IMR-90 (cell line): ENCODE data around the gene PLS1. TPM values are rescaled to one million over a fixed set of nuclear protein-coding genes. Genes with fewer than 3 reads are reported as not detected.

Experiments
- ATAC-seq: fragments of 200-7000 bp; cut with Tn5 transposase; 2 replicates; pipeline ENCODE4 v1.9.1; 2020; ENCODE audit warnings: low read depth, mild to moderate bottlenecking, moderate library complexity
- BruUV-seq: library from RNA; stranded (reverse); fragments of 400-500 nt; replicated peaks from 2 replicates; lab custom pipeline; 2021; lab: Mats Ljungman, UMichigan
- CTCF ChIA-PET: fragments of 300-600 bp; formaldehyde crosslinking; extraction: SDS; loops from one replicate; lab custom pipeline; 2021; ENCODE audit warnings: antibody characterized with exemption; lab: Yijun Ruan, JAX
- POLR2A ChIA-PET: fragments of 300-600 bp; sonication (Branson Sonifier 250); formaldehyde crosslinking; loops from one replicate; lab custom pipeline; 2022; ENCODE audit warnings: antibody characterized with exemption; ENCODE audit not compliant: unreplicated experiment; lab: Charles Lee
- DNase-seq: peaks from one replicate; pipeline ENCODE4 v3.0.0; 2013
- H2AFZ ChIP-seq: replicated peaks from 2 replicates; pipeline ENCODE3; 2013; ENCODE audit warnings: low read length, mild to moderate bottlenecking; ENCODE audit not compliant: poor library complexity
- H2AK5ac ChIP-seq: 2 replicates; pipeline ENCODE4 v1.6.1; 2013; ENCODE audit warnings: low read depth, low read length, inconsistent platforms
- H2AK9ac ChIP-seq: replicated peaks from 2 replicates; pipeline ENCODE3; 2013; ENCODE audit warnings: mild to moderate bottlenecking, low read depth, low read length, moderate library complexity; ENCODE audit not compliant: poor library complexity
- H2BK120ac ChIP-seq: 2 replicates; pipeline ENCODE4 v1.6.1; 2013; ENCODE audit warnings: low read depth, low read length, inconsistent platforms
- H2BK15ac ChIP-seq: 3 replicates; pipeline ENCODE4 v1.6.1; 2013; ENCODE audit warnings: low read depth, low read length, inconsistent platforms
- H2BK20ac ChIP-seq: 2 replicates; pipeline ENCODE4 v1.6.1; 2013; ENCODE audit warnings: low read depth, mild to moderate bottlenecking, inconsistent platforms, low read length, moderate library complexity
- H2BK5ac ChIP-seq: 2 replicates; pipeline ENCODE4 v1.6.1; 2013; ENCODE audit warnings: mild to moderate bottlenecking, low read depth, low read length, inconsistent platforms; ENCODE audit not compliant: poor library complexity, severe bottlenecking
- H3K14ac ChIP-seq: replicated peaks from 2 replicates; pipeline ENCODE4 v1.6.1; 2013; ENCODE audit warnings: low read depth, low read length, inconsistent platforms
- H3K18ac ChIP-seq: 2 replicates; pipeline ENCODE4 v1.6.1; 2013; ENCODE audit warnings: low read depth, low read length, control low read depth
- H3K23ac ChIP-seq: 2 replicates; pipeline ENCODE4 v1.6.1; 2013; ENCODE audit warnings: low read depth, low read length, inconsistent platforms
- H3K27ac ChIP-seq: 2 replicates; pipeline ENCODE4 v1.5.1; 2013; ENCODE audit warnings: mild to moderate bottlenecking, control low read depth, low read length; ENCODE audit not compliant: insufficient read depth
- H3K27me3 ChIP-seq: 2 replicates; pipeline ENCODE4 v1.6.1; 2013; ENCODE audit warnings: low read length; ENCODE audit not compliant: control insufficient read depth, insufficient read depth
- H3K36me3 ChIP-seq: 2 replicates; pipeline ENCODE4 v1.6.1; 2013; ENCODE audit warnings: low read length, mixed read lengths; ENCODE audit not compliant: control insufficient read depth, insufficient read depth
- H3K4ac ChIP-seq: 2 replicates; pipeline ENCODE4 v1.6.1; 2013; ENCODE audit warnings: low read depth, low read length, inconsistent platforms
- H3K4me1 ChIP-seq: 2 replicates; pipeline ENCODE4 v1.6.1; 2013; ENCODE audit warnings: low read length, mixed read lengths; ENCODE audit not compliant: control insufficient read depth, insufficient read depth
- H3K4me2 ChIP-seq: 2 replicates; pipeline ENCODE4 v1.6.1; 2013; ENCODE audit warnings: low read depth, mild to moderate bottlenecking, control low read depth, low read length, moderate library complexity
- H3K4me3 ChIP-seq: 2 replicates; pipeline ENCODE4 v1.5.1; 2013; ENCODE audit warnings: low read depth, mild to moderate bottlenecking, control low read depth, low read length, moderate library complexity; ENCODE audit not compliant: insufficient read depth
- H3K56ac ChIP-seq: 2 replicates; pipeline ENCODE4 v1.6.1; 2013; ENCODE audit warnings: low read length, inconsistent platforms; ENCODE audit not compliant: insufficient read depth; ENCODE audit errors: extremely low read depth
- H3K79me1 ChIP-seq, 2 experiments: 2 replicates each; pipeline ENCODE4 v1.6.1; 2013; ENCODE audit warnings: low read length in 2 of 2, inconsistent platforms in 1 of 2, low read depth in 1 of 2
- H3K9ac ChIP-seq: 2 replicates; pipeline ENCODE4 v1.6.1; 2013; ENCODE audit warnings: low read depth, low read length, control low read depth
- H3K9me1 ChIP-seq: 2 replicates; pipeline ENCODE4 v1.6.1; 2013; ENCODE audit warnings: low read length, inconsistent platforms; ENCODE audit not compliant: insufficient read depth
- H3K9me3 ChIP-seq: 2 replicates; pipeline ENCODE4 v1.6.1; 2013; ENCODE audit warnings: low read length; ENCODE audit not compliant: control insufficient read depth, insufficient read depth
- H4K20me1 ChIP-seq: 2 replicates; pipeline ENCODE4 v1.6.1; 2013; ENCODE audit warnings: low read length, inconsistent platforms; ENCODE audit not compliant: insufficient read depth
- H4K5ac ChIP-seq: 2 replicates; pipeline ENCODE4 v1.6.1; 2013; ENCODE audit warnings: mild to moderate bottlenecking, low read depth, low read length, control low read depth
- H4K8ac ChIP-seq, 2 experiments: 2 replicates each; pipeline ENCODE4 v1.6.1; 2013; ENCODE audit warnings: low read depth in 2 of 2, low read length in 2 of 2, control low read depth in 1 of 2, inconsistent platforms in 1 of 2
- H4K91ac ChIP-seq: 2 replicates; pipeline ENCODE4 v1.6.1; 2013; ENCODE audit warnings: low read depth, low read length, inconsistent platforms; ENCODE audit not compliant: insufficient read depth
- BHLHE40 ChIP-seq: fragments of 150-350 bp; IDR thresholded peaks from 2 replicates; pipeline ENCODE4 v1.6.1; 2016; ENCODE audit warnings: mild to moderate bottlenecking, low read depth, low read length
- CHD1 ChIP-seq: IDR thresholded peaks from 2 replicates; pipeline ENCODE4 v1.6.1; 2012; ENCODE audit warnings: low read depth, low read length, improper control_type of control experiment
- MAFK ChIP-seq: IDR thresholded peaks from 2 replicates; pipeline ENCODE4 v1.6.1; 2012; ENCODE audit warnings: low read depth, low read length, improper control_type of control experiment
- MAZ ChIP-seq: IDR thresholded peaks from 2 replicates; pipeline ENCODE4 v1.6.1; 2012; ENCODE audit warnings: low read depth, mild to moderate bottlenecking, low read length, improper control_type of control experiment, moderate library complexity, borderline replicate concordance
- MXI1 ChIP-seq: IDR thresholded peaks from 2 replicates; pipeline ENCODE4 v1.6.1; 2012; ENCODE audit warnings: low read depth, mild to moderate bottlenecking, low read length, moderate library complexity, borderline replicate concordance
- POLR2A ChIP-seq: IDR thresholded peaks from 2 replicates; pipeline ENCODE4 v1.6.1; 2012; ENCODE audit warnings: mild to moderate bottlenecking, low read depth, low read length
- RAD21 ChIP-seq: IDR thresholded peaks from 2 replicates; pipeline ENCODE4 v1.6.1; 2012; ENCODE audit warnings: low read length, improper control_type of control experiment
- RCOR1 ChIP-seq: IDR thresholded peaks from 2 replicates; pipeline ENCODE4 v1.6.1; 2012; ENCODE audit warnings: mild to moderate bottlenecking, low read length, improper control_type of control experiment; ENCODE audit not compliant: insufficient replicate concordance
- RFX5 ChIP-seq: IDR thresholded peaks from 2 replicates; pipeline ENCODE4 v1.8.0; 2012; ENCODE audit warnings: low read depth, mild to moderate bottlenecking, low read length, moderate library complexity
- SMC3 ChIP-seq: fragments of 150-350 bp; IDR thresholded peaks from 2 replicates; pipeline ENCODE4 v1.6.1; 2016; ENCODE audit warnings: low read depth, mild to moderate bottlenecking, antibody characterized with exemption, low read length, moderate library complexity
- USF2 ChIP-seq: fragments of 150-350 bp; IDR thresholded peaks from 2 replicates; pipeline ENCODE4 v1.6.1; 2017; ENCODE audit warnings: mild to moderate bottlenecking, antibody characterized with exemption, low read length, low read depth
- WGBS, 2 experiments: methylation state at CpG; one replicate each; pipeline versions ENCODE4 v1.1.5 to v1.1.7; 2013; ENCODE audit warnings: missing lambda C conversion rate in 2 of 2; ENCODE audit not compliant: insufficient read length in 1 of 2; ENCODE audit errors: extremely low coverage in 2 of 2; 5-methylcytosine and 5-hydroxymethylcytosine counted together
- dilution Hi-C: fragments of 300-500 bp; cut with HindIII; formaldehyde crosslinking; loops from one replicate; pipeline ENCODE4 v1.14.3; 2018; ENCODE audit warnings: low sequenced_read_pairs; ENCODE audit not compliant: unreplicated experiment
- in situ Hi-C: fragments of 300-500 bp; cut with MboI; formaldehyde crosslinking; loops from 3 replicates; pipeline ENCODE4 v1.14.3; 2019; ENCODE audit warnings: low sequenced_read_pairs, inconsistent platforms, mixed read lengths
- intact Hi-C: fragments of 100-400 bp; cut with micrococcal nuclease; formaldehyde crosslinking; loops from 2 replicates; pipeline ENCODE4 v1.10.0; 2022
- polyA plus RNA-seq, 3 experiments: library from polyadenylated mRNA; depleted of rRNA; stranded (reverse); fragments of >200 nt; gene quantifications; 2 replicates each; pipeline ENCODE4 v1.2.3, GENCODE V29; 2012; ENCODE audit warnings: low replicate concordance in 1 of 3
- total RNA-seq: library from RNA; depleted of rRNA; stranded (reverse); fragments of >200 nt; gene quantifications from 2 replicates; pipeline ENCODE4 v1.2.3, GENCODE V29; 2012
- TF ChIP-seq, protein P1 (sequence below): fragments of 150-350 bp; IDR thresholded peaks from 2 replicates; pipeline ENCODE4 v1.6.1; 2016; ENCODE audit warnings: low read depth, mild to moderate bottlenecking, low read length, moderate library complexity, borderline replicate concordance

The PLS1 gene
- total and polyA plus RNA-seq, 2 of the 4 experiments (the other 2 are of a cell fraction): 0.29 to 0.90 TPM

GRCh38 chr3:142608631-142609030, 12.4 kb downstream of the PLS1 start:
- Histone ChIP-seq H3K4me2 (no peak overlapping the region), H3K23ac (no peak overlapping the region), H2BK15ac (no peak overlapping the region), H4K5ac (no peak overlapping the region), H3K27ac (no peak overlapping the region), H4K91ac (no peak overlapping the region), H3K9me1 (no peaks in the 10 kb centered on the region), H2AFZ (no peak overlapping the region), H2BK5ac (no peak overlapping the region), H2AK5ac (no peak overlapping the region), H2BK20ac (no peak overlapping the region), H3K14ac (no peak overlapping the region), H3K36me3 (no peaks in the 10 kb centered on the region), H3K79me1 (no peaks in the 10 kb centered on the region), H2BK120ac (no peak overlapping the region), H3K27me3 (peaks cover 3% of the 10 kb centered on the region; the same call in 1 of the 2 replicates), H3K9ac (no peak overlapping the region), H4K20me1 (no peaks in the 10 kb centered on the region), H3K4me3 (no peak overlapping the region), H3K9me3 (no peaks in the 10 kb centered on the region), H2AK9ac (no peak overlapping the region), H3K56ac (no peak overlapping the region), H3K18ac (no peak overlapping the region), H4K8ac (no peak overlapping the region), H3K4ac (no peak overlapping the region), H3K4me1 (no peaks in the 10 kb centered on the region)
- no peak for DNase-seq
- intact Hi-C loops: no loop called here
- dilution Hi-C loops: no loop called here
- in situ Hi-C loops: no loop called here
- CTCF ChIA-PET: no interaction called here
- no TSS peak for BruUV-seq
- ATAC-seq: no peak
- POLR2A ChIA-PET: no interaction called here
- WGBS, 2 experiments: no CpG with 5 or more reads among the region's 1 CpG
- TF ChIP-seq MAFK (no peak), POLR2A (no peak), MXI1 (no peak), RCOR1 (no peak), CHD1 (no peak), SMC3 (no peak), MAZ (no peak), RAD21 (no peak), BHLHE40 (no peak), RFX5 (no peak), USF2 (no peak)
- TF ChIP-seq, protein P1, sequence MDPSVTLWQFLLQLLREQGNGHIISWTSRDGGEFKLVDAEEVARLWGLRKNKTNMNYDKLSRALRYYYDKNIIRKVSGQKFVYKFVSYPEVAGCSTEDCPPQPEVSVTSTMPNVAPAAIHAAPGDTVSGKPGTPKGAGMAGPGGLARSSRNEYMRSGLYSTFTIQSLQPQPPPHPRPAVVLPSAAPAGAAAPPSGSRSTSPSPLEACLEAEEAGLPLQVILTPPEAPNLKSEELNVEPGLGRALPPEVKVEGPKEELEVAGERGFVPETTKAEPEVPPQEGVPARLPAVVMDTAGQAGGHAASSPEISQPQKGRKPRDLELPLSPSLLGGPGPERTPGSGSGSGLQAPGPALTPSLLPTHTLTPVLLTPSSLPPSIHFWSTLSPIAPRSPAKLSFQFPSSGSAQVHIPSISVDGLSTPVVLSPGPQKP: no peak
